ENCODE data around the gene MATCAP1.

GRCh38 chr16:67163999-67164558 is 19.7 kb downstream of the MATCAP1 start:
- TF ChIP-seq EZH2phosphoT487 (IDR thresholded peaks at IDR 0.05; ENCODE audit: low read length) (no peak), CTCF (IDR thresholded peaks at IDR 0.05; ENCODE audit: low read length) (no peak)

Measured in MM.1S (cell line).